GM18505 (cell line): Measurements from ENCODE around the gene ZNF621.

Experiments
- ATAC-seq: cut with Tn5 transposase; IDR thresholded peaks from one replicate; pipeline ENCODE4 v1.9.1; 2021; ENCODE audit not compliant: unreplicated experiment
- POLR2A ChIP-seq: IDR thresholded peaks from 4 replicates; pipeline ENCODE4 v1.6.1; 2011; ENCODE audit warnings: borderline replicate concordance; ENCODE audit not compliant: insufficient read depth, insufficient read length; ENCODE audit errors: extremely low read depth

The ZNF621 gene

GRCh38 chr3:40566694-40567093 is 41.9 kb downstream of the ZNF621 start:
- ATAC-seq, result no peak
- no peak for TF ChIP-seq POLR2A

DNA sequence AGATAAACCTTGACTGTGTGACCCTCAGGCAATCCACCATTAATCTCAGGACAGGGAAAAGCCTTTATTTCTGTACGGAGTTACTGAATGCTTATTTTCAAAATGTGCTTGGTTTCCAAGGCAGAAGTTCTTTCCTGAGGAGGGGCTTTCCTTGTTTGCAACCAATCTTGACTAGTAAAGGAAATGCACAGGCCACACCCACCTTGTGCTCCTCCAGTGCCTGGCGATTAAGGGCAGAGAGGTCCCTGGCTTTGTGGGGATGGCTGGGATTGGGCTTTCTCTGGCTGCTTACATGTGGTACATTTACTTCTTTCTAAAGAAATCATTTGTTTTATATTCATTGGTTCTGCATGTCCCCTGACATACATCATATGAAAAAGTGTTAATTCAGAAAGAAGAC is 47.8 kb downstream of the ZNF621 start:
- TF ChIP-seq POLR2A, result no peak
- no peak for ATAC-seq

GRCh38 chr3:40574050-40574449 is 49.3 kb downstream of the ZNF621 start:
- TF ChIP-seq POLR2A, result no peak
- no peak for ATAC-seq

GRCh38 chr3:40574661-40575060 is 49.9 kb downstream of the ZNF621 start:
- ATAC-seq, result no peak
- no peak for TF ChIP-seq POLR2A

GRCh38 chr3:40576396-40576795 is 51.6 kb downstream of the ZNF621 start:
- no peak for ATAC-seq
- TF ChIP-seq POLR2A, result no peak

- TF ChIP-seq POLR2A, result no peak
- ATAC-seq, result no peak
Measured at GRCh38 chr3:40580494-40581091, 55.8 kb downstream of the ZNF621 start.

DNA sequence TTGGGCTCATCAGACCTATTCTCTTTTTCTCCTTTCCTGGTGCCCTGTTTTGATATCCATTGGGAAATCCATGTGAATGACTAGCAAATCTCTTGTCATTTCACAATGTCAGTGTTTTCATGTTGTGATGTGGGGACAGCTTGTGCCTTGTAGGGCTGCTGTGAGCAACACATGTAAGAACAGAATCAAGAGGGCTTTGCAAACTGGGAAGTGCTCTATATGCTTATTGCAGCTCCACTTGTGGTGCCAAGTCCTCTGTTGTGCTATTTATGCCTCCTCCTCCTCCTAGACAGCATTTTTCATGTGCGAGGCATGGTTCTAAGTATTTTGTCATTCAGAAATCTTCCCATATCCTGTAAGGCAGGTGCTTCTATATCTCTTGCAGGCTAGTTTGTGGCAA is 56.4 kb downstream of the ZNF621 start:
- no peak for ATAC-seq
- TF ChIP-seq POLR2A, result no peak

DNA sequence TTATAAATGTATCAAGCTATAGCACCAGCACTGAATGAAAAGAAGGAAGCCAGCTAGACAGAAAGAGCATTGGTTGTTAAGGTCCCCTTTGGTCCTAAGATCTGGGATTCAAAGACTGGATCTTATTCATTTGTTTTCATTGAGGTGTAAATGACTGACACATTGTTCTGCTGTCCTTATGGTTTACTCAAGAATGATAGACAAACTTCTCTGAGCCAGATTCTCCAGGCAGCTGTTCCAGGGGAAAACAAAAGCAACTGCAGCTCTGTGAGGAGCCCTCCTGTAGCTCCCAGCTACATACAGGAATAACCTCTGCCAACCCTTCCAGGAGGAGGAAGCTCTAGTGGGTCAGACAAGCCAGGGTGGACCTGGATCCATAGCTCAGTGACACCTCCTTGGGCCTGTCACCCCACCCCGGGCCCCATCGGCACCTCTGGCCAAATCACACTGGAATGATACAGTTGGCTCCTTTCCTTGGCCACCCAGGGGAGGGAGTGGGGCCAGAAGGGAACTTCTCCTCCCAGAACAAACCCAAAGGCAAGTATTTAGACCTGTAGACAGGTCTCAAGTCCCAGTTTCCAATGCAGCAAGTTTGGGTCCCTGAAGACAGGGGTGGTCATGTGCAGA is 57.8 kb downstream of the ZNF621 start:
- no peak for ATAC-seq
- TF ChIP-seq POLR2A, result no peak

- no peak for ATAC-seq
- TF ChIP-seq POLR2A, result no peak
Measured at GRCh38 chr3:40583691-40584090, 58.9 kb downstream of the ZNF621 start.

DNA sequence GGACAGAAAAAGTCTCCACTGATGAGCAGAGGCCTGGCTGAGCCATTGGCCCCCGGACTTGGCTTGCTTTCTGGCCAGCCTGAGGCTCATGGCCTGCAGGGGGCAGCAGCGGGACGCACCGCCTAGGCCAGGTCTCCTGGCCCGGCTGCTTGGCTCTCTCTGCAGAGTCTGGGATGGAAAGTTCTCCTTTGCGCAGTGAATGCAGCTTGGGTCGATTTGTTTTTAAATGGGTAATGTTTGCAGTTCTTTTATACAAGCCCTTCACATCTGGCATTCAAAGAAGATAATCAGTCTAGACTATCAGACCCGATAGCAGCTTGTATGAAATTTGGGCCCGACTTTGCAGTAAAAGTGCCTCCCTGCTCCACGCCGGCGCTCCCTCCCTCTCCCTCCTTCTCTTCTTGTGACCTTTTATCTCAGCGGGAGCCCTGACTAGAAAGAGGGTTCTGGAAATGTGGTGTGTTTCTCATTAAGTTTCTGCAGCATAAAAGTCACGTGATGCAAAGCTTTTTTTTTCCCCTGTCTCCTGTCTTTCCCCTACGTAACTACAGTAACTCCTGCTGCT is 59.9 kb downstream of the ZNF621 start:
- ATAC-seq, result no peak
- TF ChIP-seq POLR2A, result no peak

GRCh38 chr3:40585381-40586016 is 60.7 kb downstream of the ZNF621 start:
- peak; percentile 72 for ATAC-seq

DNA sequence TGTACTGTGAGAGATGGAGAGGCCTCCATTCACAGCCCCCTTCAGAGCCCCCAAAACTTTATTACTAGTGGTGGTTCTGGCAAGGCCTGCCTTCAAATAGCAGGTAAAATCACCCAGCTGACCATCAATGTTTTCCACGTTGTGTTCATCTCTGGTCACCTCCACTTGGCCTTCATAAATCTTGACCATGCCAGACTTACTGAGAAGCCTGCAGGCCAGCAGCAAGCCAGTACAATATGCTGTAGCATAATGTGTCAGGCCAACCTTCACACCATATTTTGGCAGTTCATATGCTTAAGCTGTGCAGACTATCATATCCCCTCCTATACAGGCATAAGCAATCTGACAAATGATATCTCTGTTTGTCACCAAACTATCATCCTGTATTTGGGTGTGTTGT is 62.1 kb downstream of the ZNF621 start:
- no peak for ATAC-seq
- TF ChIP-seq POLR2A, result no peak

More at GRCh38 chr3:40585381-40586016, 60.7 kb downstream of the ZNF621 start:
- no peak for TF ChIP-seq POLR2A

DNA sequence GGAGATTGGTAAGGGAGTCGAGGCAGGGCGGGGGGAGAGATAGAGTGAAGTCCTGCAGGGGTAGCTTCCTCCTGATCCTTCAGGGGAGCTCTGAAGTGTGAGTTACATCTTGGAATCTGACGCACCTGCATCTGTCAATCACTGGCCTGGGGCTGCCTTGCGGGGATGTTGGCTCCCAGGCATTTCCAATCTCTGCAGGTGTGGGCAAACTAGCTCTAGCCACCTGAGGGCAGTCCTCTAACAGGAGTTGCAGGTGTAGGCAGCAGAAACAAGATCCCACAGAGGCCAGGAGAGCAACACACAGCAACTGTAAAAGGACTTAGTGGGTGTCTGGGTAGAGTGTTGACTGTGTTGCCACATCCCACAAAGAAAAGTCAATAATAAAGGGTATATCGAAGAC is 63.6 kb downstream of the ZNF621 start:
- no peak for TF ChIP-seq POLR2A
- ATAC-seq, result no peak
